Measurements from ENCODE around the gene GNE. TPM values are rescaled to one million over a fixed set of nuclear protein-coding genes. Genes with fewer than 3 reads are reported as not detected.

The GNE gene
- total and polyA plus RNA-seq, 2 of the 13 experiments (the other 11 are each of a cell fraction or from before 2014, with no cell fraction given) = 16.1 to 24.1 TPM

GRCh38 chr9:36258208-36258995 lies at the start of gene GNE (continued):
- peak; percentile 68 for TF ChIP-seq ZNF883 (CRISPR knock-in tag; IDR thresholded peaks at IDR 0.05; ENCODE audit: not compliant biosample characterization)
- peak; percentile 85; the same call in 2 of the 3 replicates for TF ChIP-seq MXI1 (IDR thresholded peaks at IDR 0.05; ENCODE audit: borderline replicate concordance, low read depth, low read length)
- TF ChIP-seq XBP1 (CRISPR knock-in tag; IDR thresholded peaks at IDR 0.05) = no peak
- TF ChIP-seq SUZ12 (IDR thresholded peaks at IDR 0.05; ENCODE audit: low read depth, low read length) = no peak
- no peak; the same call in 1 of the 2 replicates for TF ChIP-seq MEIS2 (CRISPR knock-in tag; IDR thresholded peaks at IDR 0.05)
- TF ChIP-seq ZFY (CRISPR knock-in tag; IDR thresholded peaks at IDR 0.05) = peak; percentile 90
- 0 out of 2 replicates have a peak, but pooled peaks have one; percentile 43 for TF ChIP-seq FLYWCH1 (CRISPR knock-in tag; IDR thresholded peaks at IDR 0.05)
- peak; percentile 88 for TF ChIP-seq BCL3 (CRISPR knock-in tag; IDR thresholded peaks at IDR 0.05)
- TF ChIP-seq NONO (IDR thresholded peaks at IDR 0.05) = no peak
- TF ChIP-seq NONO (CRISPR knock-in tag; conservative IDR thresholded peaks at IDR 0.05) = peak; percentile 97
- no peak for TF ChIP-seq NFAT5 (CRISPR knock-in tag; IDR thresholded peaks at IDR 0.05)
- no peak for TF ChIP-seq TIGD3 (CRISPR knock-in tag; IDR thresholded peaks at IDR 0.05; ENCODE audit: borderline replicate concordance)
- no peak for TF ChIP-seq GRHL1 (CRISPR knock-in tag; conservative IDR thresholded peaks at IDR 0.05)
- TF ChIP-seq MXD4 (CRISPR knock-in tag; IDR thresholded peaks at IDR 0.05) = peak; percentile 53; the same call in 1 of the 2 replicates
- TF ChIP-seq ZFYVE20 (CRISPR knock-in tag; IDR thresholded peaks at IDR 0.05; ENCODE audit: borderline replicate concordance, low read depth) = peak; percentile 64; the same call in 1 of the 2 replicates
- 0 out of 2 replicates have a peak, but pooled peaks have one; percentile 74 for TF ChIP-seq ZNF275 (CRISPR knock-in tag; IDR thresholded peaks at IDR 0.05; ENCODE audit: borderline replicate concordance)
- TF ChIP-seq PITX1 (CRISPR knock-in tag; IDR thresholded peaks at IDR 0.05) = no peak; the same call in 1 of the 2 replicates
- peak; percentile 78 for TF ChIP-seq BORCS8-MEF2B (CRISPR knock-in tag; IDR thresholded peaks at IDR 0.05)
